Measurements from ENCODE around the gene IGFBPL1.
"Not testable (repeated sequence)": the region's sequence is repeated elsewhere in the genome, so short reads cannot be mapped to it uniquely, and the experiment has no call there.

The IGFBPL1 gene

DNA sequence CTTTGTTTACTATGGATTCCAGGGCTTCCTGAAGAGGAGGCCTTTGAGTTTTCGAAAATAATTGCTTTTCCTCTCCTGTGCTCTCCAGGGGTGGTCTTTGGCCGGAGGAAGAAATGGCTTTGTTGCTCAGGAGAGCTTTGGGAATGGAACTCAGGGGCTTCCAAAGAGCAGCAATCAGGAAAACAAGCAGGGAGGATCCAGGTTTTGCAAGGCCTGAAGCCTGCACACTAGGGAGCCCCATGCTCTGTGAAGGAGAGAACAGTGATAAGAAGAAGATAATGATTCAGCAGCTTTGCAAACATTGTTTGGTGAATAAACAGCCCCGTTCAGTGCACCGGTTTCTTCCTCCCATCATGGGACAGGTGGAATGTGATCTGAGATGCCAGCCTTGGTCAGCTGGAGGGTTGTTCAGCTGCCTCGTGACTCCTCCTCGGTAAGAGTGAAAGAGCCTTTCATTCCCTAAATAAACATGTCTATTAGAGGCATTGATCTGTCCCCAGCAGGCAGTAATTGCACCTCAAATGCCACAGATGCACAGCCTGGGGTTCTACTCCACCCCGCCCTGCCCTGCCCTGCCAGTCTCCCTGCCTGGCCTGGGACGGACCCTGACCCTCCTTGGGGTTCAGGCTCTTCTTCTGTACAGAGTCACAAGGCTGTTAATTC, 43.3 kb downstream of the IGFBPL1 start:
- Histone ChIP-seq H3K4me2 (ENCODE audit: insufficient read depth, low read length) (no peak overlapping the region), H3K27me3 (ENCODE audit: insufficient read depth, low read length, poor library complexity) (no peaks in the 10 kb centered on the region), H4K20me1 (ENCODE audit: insufficient read depth, low read length) (no peaks in the 10 kb centered on the region), H3K4me3 (ENCODE audit: low read depth in 1 of 2, low read length in 2 of 2) (no peak overlapping the region), H3K9me3 (ENCODE audit: insufficient read depth, low read length, severe bottlenecking) (peaks cover 11% of the 10 kb centered on the region), H3K36me3 (ENCODE audit: insufficient read depth, low read length) (no peaks in the 10 kb centered on the region), H3K79me2 (ENCODE audit: insufficient read depth, low read length) (no peaks in the 10 kb centered on the region), H3K9ac (ENCODE audit: low read depth, low read length) (no peak overlapping the region), H3K4me1 (ENCODE audit: insufficient read depth, low read length) (no peaks in the 10 kb centered on the region), H3K27ac (ENCODE audit: low read length) (no peak overlapping the region), H2AFZ (ENCODE audit: low read depth, low read length) (no peak overlapping the region)
- no peak for DNase-seq
- TF ChIP-seq, protein P1, sequence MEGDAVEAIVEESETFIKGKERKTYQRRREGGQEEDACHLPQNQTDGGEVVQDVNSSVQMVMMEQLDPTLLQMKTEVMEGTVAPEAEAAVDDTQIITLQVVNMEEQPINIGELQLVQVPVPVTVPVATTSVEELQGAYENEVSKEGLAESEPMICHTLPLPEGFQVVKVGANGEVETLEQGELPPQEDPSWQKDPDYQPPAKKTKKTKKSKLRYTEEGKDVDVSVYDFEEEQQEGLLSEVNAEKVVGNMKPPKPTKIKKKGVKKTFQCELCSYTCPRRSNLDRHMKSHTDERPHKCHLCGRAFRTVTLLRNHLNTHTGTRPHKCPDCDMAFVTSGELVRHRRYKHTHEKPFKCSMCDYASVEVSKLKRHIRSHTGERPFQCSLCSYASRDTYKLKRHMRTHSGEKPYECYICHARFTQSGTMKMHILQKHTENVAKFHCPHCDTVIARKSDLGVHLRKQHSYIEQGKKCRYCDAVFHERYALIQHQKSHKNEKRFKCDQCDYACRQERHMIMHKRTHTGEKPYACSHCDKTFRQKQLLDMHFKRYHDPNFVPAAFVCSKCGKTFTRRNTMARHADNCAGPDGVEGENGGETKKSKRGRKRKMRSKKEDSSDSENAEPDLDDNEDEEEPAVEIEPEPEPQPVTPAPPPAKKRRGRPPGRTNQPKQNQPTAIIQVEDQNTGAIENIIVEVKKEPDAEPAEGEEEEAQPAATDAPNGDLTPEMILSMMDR (IDR thresholded peaks at IDR 0.05; ENCODE audit: borderline replicate concordance, extremely low read depth, low read length, poor library complexity, severe bottlenecking) = no peak
- no peak for TF ChIP-seq EZH2 (IDR thresholded peaks at IDR 0.05; ENCODE audit: borderline replicate concordance, low read depth, low read length, severe bottlenecking)
- no peak for ATAC-seq (ENCODE audit: insufficient read depth, low read depth)

DNA sequence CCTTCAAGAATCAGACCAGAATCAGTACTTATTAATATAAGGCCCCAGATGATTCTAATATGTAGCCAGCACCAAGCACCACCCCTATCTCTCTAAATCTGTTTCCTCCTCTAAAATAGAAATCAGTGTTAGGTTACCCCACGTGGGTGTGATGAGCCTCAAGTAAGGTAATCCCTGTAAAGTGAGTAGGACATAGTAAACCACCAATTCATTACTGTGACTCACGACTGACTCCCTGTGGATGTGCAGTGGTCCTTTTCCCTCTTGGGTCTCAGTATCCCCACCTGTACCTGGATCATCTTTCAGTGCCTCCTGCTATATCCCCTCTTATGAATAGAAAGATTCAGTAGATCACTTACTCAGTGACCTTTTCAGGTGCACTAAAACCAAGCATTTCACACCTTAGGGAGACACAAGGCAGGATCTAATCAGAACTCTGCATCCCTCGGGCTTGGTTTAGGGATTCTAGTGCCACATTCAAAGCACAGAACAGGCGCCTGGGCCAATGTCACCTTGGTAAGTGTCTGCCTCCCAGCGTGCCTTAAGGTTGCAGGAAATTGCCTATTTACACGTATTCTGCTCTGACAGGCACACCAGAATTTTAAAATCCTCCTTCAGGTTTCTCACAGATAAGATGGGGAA, 43.9 kb downstream of the IGFBPL1 start:
- H3K79me2 ChIP-seq (ENCODE audit: insufficient read depth, low read length) = no peaks in the 10 kb centered on the region
- no peak overlapping the region for H3K4me2 ChIP-seq (ENCODE audit: insufficient read depth, low read length)
- no peak for ATAC-seq (ENCODE audit: insufficient read depth, low read depth)
- no peaks in the 10 kb centered on the region for H3K36me3 ChIP-seq (ENCODE audit: insufficient read depth, low read length)
- no peak overlapping the region for H3K4me3 ChIP-seq (ENCODE audit: low read depth in 1 of 2, low read length in 2 of 2)
- no peaks in the 10 kb centered on the region for H3K27me3 ChIP-seq (ENCODE audit: insufficient read depth, low read length, poor library complexity)
- no peak for DNase-seq
- no peak overlapping the region for H3K27ac ChIP-seq (ENCODE audit: low read length)
- H3K4me1 ChIP-seq (ENCODE audit: insufficient read depth, low read length) = no peaks in the 10 kb centered on the region
- no peak for TF ChIP-seq EZH2 (IDR thresholded peaks at IDR 0.05; ENCODE audit: borderline replicate concordance, low read depth, low read length, severe bottlenecking)
- TF ChIP-seq, protein P1 (IDR thresholded peaks at IDR 0.05; ENCODE audit: borderline replicate concordance, extremely low read depth, low read length, poor library complexity, severe bottlenecking) = no peak
- no peak overlapping the region for H3K9ac ChIP-seq (ENCODE audit: low read depth, low read length)
- no peaks in the 10 kb centered on the region for H4K20me1 ChIP-seq (ENCODE audit: insufficient read depth, low read length)
- H3K9me3 ChIP-seq (ENCODE audit: insufficient read depth, low read length, severe bottlenecking) = peaks cover 7% of the 10 kb centered on the region
- no peak overlapping the region for H2AFZ ChIP-seq (ENCODE audit: low read depth, low read length)

DNA sequence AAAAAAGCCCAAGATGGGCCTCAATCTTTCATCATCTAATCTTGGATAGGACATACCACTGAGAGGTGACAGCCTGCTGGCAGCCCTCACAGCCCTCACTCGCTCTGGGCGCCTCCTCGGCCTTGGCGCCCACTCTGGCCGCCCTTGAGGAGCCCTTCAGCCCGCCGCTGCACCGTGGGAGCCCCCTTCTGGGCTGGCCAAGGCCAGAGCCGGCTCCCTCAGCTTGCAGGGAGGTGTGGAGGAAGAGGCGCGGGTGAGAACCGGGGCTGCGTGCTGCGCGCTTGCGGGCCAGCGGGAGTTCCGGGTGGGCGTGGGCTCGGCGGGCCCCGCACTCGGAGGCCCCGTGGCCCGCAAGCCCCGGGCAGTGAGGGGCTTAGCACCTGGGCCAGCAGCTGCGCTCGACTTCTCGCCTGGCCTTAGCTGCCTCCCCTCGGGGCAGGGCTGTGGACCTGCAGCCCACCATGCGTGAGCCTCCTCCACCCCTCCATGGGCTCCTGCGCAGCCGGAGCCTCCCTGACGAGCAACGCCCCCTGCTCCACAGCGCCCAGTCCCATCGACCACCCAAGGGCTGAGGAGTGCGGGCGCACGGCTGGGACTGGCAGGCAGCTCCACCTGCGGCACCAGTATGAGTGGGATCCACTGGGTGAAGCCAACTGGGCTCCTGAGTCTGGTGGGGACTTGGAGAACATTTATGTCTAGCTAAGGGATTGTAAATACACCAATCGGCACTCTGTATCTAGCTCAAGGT, 46.7 kb downstream of the IGFBPL1 start:
- not testable (repeated sequence) for H3K27ac ChIP-seq (ENCODE audit: low read length); H2AFZ ChIP-seq (ENCODE audit: low read depth, low read length); ATAC-seq (ENCODE audit: insufficient read depth, low read depth); H3K9me3 ChIP-seq (ENCODE audit: insufficient read depth, low read length, severe bottlenecking); H3K4me1 ChIP-seq (ENCODE audit: insufficient read depth, low read length); H3K36me3 ChIP-seq (ENCODE audit: insufficient read depth, low read length); H3K4me2 ChIP-seq (ENCODE audit: insufficient read depth, low read length); DNase-seq; H3K27me3 ChIP-seq (ENCODE audit: insufficient read depth, low read length, poor library complexity); H4K20me1 ChIP-seq (ENCODE audit: insufficient read depth, low read length); H3K79me2 ChIP-seq (ENCODE audit: insufficient read depth, low read length); H3K4me3 ChIP-seq (ENCODE audit: low read depth in 1 of 2, low read length in 2 of 2); H3K9ac ChIP-seq (ENCODE audit: low read depth, low read length)
